Fibroblast of villous mesenchyme (primary cell): ENCODE measurements around the gene MFSD2B. TPM values are rescaled to one million over a fixed set of nuclear protein-coding genes. Genes with fewer than 3 reads are reported as not detected.

Source experiments
- DNase-seq: peaks from one replicate; pipeline ENCODE4 v3.0.0-alpha.2; 2010; ENCODE audit warnings: low read depth
- H3K4me3 ChIP-seq: 2 replicates; pipeline ENCODE4 v1.5.1; 2011; ENCODE audit warnings: low read depth, mild to moderate bottlenecking, low read length
- CTCF ChIP-seq: IDR thresholded peaks from 2 replicates; pipeline ENCODE4 v1.5.1; 2012; ENCODE audit warnings: low read depth, mild to moderate bottlenecking, low read length; ENCODE audit not compliant: insufficient read depth
- total RNA-seq: library from RNA; depleted of rRNA; stranded (reverse); fragments of >200 nt; gene quantifications from 2 replicates; pipeline ENCODE4 v1.2.3, GENCODE V29; 2012

MFSD2B gene
- total RNA-seq = under 0.01 and 0.32 TPM in 2 replicates

GRCh38 chr2:24009680-24010476 lies at the start of gene MFSD2B:
MFSD2B (plus strand) TSS chr2:24010085; CDS start chr2:24010097, 12 bp downstream.
- H3K4me3 ChIP-seq = peak within 1 kb of the TSS; percentile 58
- TF ChIP-seq CTCF = no peak
- DNase-seq = no peak

GRCh38 chr2:23967846-23968245 lies 42.0 kb upstream of the MFSD2B start:
- no peak for TF ChIP-seq CTCF
- H3K4me3 ChIP-seq = no peak overlapping the region
- no peak for DNase-seq

DNA sequence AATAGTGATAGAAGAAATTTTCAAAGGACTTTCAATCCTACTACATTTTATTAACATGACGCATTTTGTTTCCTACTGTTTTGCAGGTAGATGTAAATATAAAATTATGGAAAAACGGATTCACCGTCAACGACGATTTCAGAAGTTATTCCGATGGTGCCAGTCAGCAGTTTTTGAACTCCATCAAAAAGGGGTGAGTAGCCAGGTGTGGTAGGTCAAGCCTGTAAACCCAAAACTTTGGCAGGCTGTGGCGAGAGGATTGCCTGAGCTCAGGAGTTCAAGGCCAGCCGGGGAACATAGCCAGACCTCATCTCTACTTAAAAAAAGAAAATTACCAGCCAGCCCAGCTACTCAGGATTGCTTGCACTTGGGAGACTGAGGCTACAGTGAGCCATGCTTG lies 33.0 kb upstream of the MFSD2B start:
- H3K4me3 ChIP-seq = no peak overlapping the region
- DNase-seq = no peak
- no peak for TF ChIP-seq CTCF

DNA sequence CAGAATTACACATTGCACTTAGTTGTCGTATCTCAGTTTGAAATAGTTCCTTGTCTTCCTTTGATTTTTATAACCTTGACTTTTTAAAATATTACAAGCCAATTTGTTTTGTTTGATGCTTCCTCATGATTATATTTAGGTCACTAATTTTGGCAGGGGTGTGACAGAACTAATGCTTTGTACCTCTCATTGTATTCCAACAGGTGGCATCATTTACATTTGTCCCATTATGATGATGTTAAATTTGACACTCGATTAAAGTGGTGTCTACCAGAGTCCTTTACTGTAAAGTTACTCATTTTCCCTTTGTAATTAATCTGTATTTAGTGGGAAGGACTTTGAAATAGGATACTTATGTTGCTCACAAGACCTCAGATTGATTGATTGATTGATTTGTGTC lies 21.5 kb upstream of the MFSD2B start:
- H3K4me3 ChIP-seq = no peak overlapping the region
- DNase-seq = no peak
- TF ChIP-seq CTCF = no peak

GRCh38 chr2:23992931-23993330 lies 17.0 kb upstream of the MFSD2B start:
- TF ChIP-seq CTCF = no peak
- H3K4me3 ChIP-seq = no peak overlapping the region
- DNase-seq = no peak

DNA sequence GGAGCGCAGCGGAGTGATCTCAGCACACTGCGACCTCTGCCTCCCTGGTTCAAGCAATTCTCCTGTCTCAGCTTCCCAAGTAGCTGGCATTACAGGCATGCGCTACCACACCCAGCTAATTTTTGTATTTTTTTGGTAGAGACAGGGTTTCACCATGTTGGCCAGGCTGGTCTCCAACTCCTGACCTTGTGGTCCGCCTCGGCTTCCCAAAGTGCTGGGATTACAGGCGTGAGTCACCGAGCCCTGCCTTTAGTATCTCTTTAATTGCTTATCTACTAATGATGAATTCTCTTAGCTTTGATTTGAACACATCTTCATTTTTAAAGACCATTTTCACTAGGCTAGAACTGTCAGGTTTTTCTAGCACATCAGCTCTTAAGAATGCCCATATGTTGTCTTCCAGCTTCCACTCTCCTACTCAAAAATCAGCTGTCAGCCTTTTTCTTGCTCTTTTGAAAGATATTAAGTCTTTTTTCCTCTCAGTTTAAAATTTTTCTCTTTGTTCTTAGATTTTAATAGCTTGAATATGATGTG lies 16.1 kb upstream of the MFSD2B start:
- H3K4me3 ChIP-seq = no peak overlapping the region
- no peak for DNase-seq
- no peak for TF ChIP-seq CTCF
